ENCODE results near the gene OR13J1. TPM values are rescaled to one million over a fixed set of nuclear protein-coding genes. Genes with fewer than 3 reads are reported as not detected.
"Not testable (repeated sequence)": the region's sequence is repeated elsewhere in the genome, so short reads cannot be mapped to it uniquely, and the experiment has no call there.

The OR13J1 gene, protein sequence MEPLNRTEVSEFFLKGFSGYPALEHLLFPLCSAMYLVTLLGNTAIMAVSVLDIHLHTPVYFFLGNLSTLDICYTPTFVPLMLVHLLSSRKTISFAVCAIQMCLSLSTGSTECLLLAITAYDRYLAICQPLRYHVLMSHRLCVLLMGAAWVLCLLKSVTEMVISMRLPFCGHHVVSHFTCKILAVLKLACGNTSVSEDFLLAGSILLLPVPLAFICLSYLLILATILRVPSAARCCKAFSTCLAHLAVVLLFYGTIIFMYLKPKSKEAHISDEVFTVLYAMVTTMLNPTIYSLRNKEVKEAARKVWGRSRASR
- not detected for total RNA-seq

DNA sequence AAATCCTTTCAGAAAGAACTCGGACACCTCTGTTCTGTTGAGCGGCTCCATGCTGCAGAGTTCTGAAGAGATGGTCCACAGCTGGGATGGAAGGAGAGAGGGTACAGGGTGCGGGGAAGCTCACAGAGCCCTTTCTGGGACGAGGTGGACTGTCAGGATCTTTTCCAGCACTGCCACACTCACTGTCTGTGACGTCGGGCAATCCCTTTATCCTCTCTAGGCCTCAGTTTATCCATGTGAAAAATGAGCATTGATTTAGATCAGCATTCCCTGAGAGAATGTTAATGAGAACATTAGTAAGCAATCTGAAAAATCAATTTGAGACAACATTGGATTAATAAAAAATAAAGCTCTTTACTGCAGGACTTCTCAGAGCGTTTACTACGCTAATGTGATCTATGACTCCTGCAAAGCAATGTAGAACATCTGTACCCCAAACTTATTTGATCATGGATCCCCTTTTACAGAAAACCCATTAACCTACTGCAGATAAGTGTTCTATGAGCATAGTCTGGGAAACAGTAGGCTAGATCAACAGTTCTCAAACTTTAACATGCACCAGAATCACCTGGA lies at the start of gene OR13J1:
Gene OR13J1, minus strand, starts transcription at position 51 of the 573 bp plus-strand sequence. Its CDS starts 0 bp downstream, at position 51.
- no peak within 1 kb of the TSS for H3K4me3 ChIP-seq (ENCODE audit: low read length)
- peaks cover 5% of the 10 kb centered on the region for H3K27me3 ChIP-seq (ENCODE audit: insufficient read depth, low read length)
- H3K9me3 ChIP-seq (ENCODE audit: low read depth, low read length): no peaks in the 10 kb centered on the region
- H3K4me1 ChIP-seq (ENCODE audit: insufficient read depth, low read length): no peaks in the 10 kb centered on the region

DNA sequence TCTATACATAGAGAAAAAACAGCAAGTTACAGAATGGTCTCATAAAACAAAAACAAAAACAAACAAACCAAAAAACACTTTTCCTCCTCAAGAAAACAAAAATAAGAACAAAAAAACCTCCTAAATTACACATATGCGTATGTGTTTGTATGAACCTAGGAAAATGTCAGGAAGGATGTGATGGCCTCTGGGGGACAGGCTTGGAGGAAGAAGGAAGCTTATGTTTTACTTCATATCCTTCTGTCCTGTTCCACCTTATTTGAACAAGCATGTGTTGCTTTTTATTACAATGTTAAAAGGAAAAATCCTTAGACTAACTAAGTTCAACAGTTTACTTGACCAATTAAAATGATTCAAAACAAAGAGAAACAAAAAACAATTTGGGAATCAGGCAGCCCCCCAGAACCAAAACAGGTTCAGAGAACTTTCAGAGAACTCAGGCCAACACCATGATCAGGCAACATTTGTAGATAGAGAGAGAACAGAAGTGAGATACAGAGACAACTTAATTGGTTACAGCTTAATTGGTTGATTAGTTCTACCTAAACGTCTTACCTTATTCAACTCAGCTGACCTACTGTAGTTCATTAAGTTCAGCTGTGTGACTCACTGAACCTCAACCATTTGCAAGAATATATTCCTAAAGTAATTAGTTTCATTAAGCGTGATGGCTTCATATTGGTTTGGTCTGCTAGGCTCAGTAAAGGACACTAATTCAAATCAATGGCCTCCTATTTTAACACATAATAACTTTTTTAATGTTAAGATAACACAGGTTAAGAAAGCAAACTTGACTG lies 49.2 kb upstream of the OR13J1 start:
- Histone ChIP-seq H3K9me3 (ENCODE audit: low read depth, low read length) (no peaks in the 10 kb centered on the region), H3K27me3 (ENCODE audit: insufficient read depth, low read length) (no peaks in the 10 kb centered on the region), H3K4me3 (ENCODE audit: low read length) (no peak overlapping the region), H3K4me1 (ENCODE audit: insufficient read depth, low read length) (no peaks in the 10 kb centered on the region)

DNA sequence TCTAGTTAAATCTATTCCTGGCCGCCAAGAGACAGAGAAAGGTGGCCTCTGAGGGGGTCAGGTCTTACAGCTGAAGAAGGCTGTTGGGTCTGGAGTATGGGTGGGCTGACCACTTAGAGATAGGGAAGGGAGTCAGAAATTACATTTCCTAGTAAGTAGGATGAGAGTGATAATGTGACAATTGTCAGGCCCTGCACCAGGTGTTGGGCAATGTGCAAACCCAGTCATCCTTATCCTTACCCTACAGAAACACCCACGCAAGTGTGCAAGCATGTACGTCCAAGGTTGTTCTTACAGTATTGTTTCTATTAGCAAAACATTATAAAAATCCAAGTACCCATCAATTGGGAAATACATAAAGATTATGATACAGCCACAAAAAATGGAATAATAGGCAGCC lies 48.6 kb upstream of the OR13J1 start:
- Histone ChIP-seq H3K9me3 (ENCODE audit: low read depth, low read length) (no peaks in the 10 kb centered on the region), H3K4me3 (ENCODE audit: low read length) (no peak overlapping the region), H3K27me3 (ENCODE audit: insufficient read depth, low read length) (no peaks in the 10 kb centered on the region), H3K4me1 (ENCODE audit: insufficient read depth, low read length) (no peaks in the 10 kb centered on the region)

DNA sequence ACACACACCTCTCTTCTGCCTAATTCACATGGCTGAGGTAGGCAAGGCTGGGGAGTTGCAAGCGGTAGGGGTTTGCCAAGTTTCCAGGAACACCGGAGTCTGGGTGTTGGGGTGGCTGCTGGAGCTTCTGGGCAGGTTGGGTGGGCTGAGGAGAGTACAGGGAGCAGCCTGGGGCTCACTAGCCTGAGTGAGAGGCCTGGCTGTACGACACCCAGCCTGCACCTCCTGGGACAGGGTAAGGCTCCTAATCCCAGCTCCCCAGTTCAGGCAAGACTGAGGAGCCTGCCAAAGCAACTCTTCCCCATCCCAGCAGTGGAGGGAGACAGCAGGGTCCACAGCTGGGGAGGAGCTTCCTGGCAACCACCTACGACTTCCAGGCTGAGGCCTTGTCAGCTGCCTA lies 47.1 kb upstream of the OR13J1 start:
- H3K27me3 ChIP-seq (ENCODE audit: insufficient read depth, low read length): no peaks in the 10 kb centered on the region
- no peaks in the 10 kb centered on the region for H3K9me3 ChIP-seq (ENCODE audit: low read depth, low read length)
- H3K4me1 ChIP-seq (ENCODE audit: insufficient read depth, low read length): no peaks in the 10 kb centered on the region
- no peak overlapping the region for H3K4me3 ChIP-seq (ENCODE audit: low read length)

DNA sequence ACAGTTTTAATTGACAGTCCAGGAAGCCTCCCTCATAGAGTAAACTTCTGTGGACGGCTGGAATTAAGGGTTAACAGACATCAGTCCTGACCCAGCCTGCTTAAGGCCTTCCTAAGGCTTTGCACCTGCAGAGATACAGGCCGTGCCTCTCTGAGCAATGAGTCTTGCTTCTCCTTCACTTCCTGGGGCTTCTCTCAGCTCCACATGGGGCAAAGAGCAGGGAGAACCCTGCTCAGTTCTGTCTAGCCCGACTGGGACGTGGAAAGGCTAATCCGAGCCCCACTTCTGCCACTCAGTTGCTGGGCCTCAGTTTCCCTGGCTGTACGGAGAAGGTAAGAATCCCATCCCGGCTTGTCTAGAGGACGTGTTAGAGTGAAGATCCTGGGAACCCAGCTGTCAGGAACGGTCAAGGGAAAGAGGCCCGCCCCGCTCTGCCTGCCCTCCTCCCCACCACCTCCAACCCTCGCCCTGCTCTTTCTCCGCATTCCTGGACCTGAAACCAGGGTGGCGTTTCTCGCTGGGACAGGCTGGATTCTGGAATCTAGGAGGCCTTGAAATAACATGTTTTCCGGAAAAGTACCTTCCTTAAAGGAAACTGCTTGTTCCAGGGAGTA lies 45.6 kb upstream of the OR13J1 start:
- H3K9me3 ChIP-seq (ENCODE audit: low read depth, low read length): no peaks in the 10 kb centered on the region
- no peak overlapping the region for H3K4me3 ChIP-seq (ENCODE audit: low read length)
- H3K27me3 ChIP-seq (ENCODE audit: insufficient read depth, low read length): no peaks in the 10 kb centered on the region
- H3K4me1 ChIP-seq (ENCODE audit: insufficient read depth, low read length): peaks cover 10% of the 10 kb centered on the region

DNA sequence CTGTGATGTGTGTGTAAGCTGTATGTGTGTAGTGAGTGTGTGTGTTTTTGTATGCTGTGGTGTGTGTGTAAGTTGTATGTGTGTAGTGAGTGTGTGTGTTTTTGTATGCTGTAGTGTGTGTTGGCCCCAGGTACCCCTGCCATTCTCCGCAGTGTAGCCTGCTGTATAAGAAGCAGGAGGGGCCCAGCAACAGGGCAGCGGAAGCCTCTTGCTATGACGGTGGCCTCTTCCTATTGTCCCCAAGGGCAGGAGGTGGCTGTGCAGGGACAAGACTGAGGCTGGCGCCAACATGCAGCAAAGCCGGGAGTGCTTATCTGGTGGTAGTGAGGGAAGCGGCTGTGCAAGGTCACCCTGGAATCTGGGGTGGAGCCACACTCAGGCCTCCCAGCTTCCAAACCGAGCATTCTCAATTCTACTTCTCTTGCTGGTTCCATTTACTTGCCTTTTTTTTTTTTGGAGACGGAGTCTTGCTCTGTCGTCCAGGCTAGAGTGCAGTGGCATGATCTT lies 44.2 kb upstream of the OR13J1 start:
- Histone ChIP-seq H3K4me1 (ENCODE audit: insufficient read depth, low read length) (peaks cover 24% of the 10 kb centered on the region), H3K27me3 (ENCODE audit: insufficient read depth, low read length) (no peaks in the 10 kb centered on the region), H3K9me3 (ENCODE audit: low read depth, low read length) (no peaks in the 10 kb centered on the region), H3K4me3 (ENCODE audit: low read length) (no peak overlapping the region)

DNA sequence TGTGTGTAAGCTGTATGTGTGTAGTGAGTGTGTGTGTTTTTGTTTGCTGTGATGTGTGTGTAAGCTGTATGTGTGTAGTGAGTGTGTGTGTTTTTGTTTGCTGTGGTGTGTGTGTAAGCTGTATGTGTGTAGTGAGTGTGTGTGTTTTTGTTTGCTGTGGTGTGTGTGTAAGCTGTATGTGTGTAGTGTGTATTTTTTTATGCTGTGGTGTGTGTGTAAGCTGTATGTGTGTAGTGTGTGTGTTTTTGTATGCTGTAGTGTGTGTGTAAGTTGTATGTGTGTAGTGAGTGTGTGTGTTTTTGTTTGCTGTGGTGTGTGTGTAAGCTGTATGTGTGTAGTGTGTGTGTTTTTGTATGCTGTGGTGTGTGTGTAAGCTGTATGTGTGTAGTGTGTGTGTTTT lies 43.2 kb upstream of the OR13J1 start:
- not testable (repeated sequence) for H3K4me3 ChIP-seq (ENCODE audit: low read length); H3K27me3 ChIP-seq (ENCODE audit: insufficient read depth, low read length); H3K9me3 ChIP-seq (ENCODE audit: low read depth, low read length)
- peaks cover 33% of the 10 kb centered on the region for H3K4me1 ChIP-seq (ENCODE audit: insufficient read depth, low read length)

DNA sequence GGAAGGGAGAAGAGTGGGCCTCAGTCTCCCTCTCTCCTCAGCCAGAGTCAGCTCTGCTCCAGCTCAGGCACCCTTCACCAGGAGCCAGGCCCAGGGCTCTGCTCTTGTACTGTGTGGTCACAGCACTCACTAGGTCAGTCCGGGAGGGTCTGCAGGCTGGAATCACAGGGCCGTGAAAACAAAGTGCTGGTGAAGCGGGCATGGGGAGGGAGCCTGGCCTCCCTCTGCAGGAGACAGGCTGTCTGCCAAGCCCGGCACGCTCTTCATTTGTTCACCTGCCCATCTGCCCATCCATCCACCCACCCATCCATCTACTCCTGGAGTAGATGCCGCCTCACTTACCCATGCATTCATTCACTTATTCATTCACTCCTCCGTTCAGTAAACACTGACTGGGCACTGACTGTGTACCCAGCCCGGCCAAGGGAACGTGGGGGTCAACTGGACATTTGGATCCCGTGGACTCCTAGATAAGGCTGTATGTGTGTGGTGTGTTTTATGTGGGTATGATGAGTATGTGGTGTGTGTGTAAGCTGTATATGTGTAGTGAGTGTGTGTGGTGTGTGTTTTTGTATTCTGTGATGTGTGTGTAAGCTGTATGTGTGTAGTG lies 42.7 kb upstream of the OR13J1 start:
- H3K27me3 ChIP-seq (ENCODE audit: insufficient read depth, low read length): no peaks in the 10 kb centered on the region
- no peaks in the 10 kb centered on the region for H3K9me3 ChIP-seq (ENCODE audit: low read depth, low read length)
- H3K4me1 ChIP-seq (ENCODE audit: insufficient read depth, low read length): peaks cover 39% of the 10 kb centered on the region
- no peak overlapping the region for H3K4me3 ChIP-seq (ENCODE audit: low read length)

DNA sequence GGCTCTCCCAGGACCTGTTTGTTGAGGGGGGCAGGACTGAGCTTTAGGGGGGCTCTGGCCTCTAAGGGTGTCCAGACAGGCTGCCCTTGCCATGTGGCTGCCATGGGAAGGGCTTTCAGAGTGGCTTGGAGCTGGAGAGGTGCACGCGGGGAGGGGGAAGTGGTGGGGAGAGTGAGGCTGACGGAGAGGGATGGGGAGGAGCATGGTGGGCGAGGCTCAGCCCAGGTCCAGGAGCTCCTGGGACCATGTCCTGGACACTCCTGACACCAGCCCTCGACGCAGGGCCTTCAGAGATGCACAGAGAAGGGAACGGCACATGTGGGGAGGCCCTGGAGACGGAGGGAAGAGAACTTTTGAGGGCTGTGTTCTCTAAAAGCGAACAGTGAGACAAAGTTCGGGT lies 41.5 kb upstream of the OR13J1 start:
- peaks cover 46% of the 10 kb centered on the region for H3K4me1 ChIP-seq (ENCODE audit: insufficient read depth, low read length)
- no peaks in the 10 kb centered on the region for H3K27me3 ChIP-seq (ENCODE audit: insufficient read depth, low read length)
- H3K9me3 ChIP-seq (ENCODE audit: low read depth, low read length): no peaks in the 10 kb centered on the region
- H3K4me3 ChIP-seq (ENCODE audit: low read length): no peak overlapping the region

DNA sequence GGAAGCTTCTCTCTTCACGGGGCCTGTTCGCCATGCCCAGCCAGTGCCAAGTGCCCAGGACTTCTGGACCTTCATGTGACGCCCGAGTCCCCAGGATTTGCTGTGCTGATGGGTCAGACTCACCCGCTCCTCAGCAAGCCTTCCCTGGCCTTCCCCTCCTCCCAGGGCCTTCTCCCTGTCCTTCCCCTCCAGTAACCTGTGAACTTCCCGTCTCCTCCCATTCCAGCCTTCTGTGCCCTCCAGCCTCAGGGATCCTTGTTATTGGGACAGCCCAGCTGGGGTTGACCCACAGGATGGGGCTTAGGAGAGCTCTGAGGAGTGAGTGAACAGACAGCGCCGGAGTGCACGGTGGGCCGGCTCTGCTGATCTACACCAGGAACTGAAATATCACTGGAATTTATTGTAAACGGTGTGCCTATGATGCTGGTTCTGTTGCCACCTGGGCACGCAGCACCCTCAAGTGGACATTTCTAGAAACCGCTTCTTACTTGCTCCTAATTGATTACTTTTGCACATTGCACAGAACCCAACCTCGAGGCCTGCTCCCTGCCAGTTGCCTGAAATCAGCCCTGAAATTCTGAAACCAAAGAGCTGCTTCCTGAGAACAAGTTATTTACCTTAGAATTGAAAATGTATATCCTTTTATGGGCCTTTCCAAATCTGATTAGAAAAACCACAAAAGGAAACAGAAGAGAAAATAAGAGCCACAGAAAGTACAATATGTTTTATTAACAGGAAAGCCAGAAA lies 40.6 kb upstream of the OR13J1 start:
- Histone ChIP-seq H3K9me3 (ENCODE audit: low read depth, low read length) (no peaks in the 10 kb centered on the region), H3K4me3 (ENCODE audit: low read length) (no peak overlapping the region), H3K27me3 (ENCODE audit: insufficient read depth, low read length) (no peaks in the 10 kb centered on the region), H3K4me1 (ENCODE audit: insufficient read depth, low read length) (peaks cover 46% of the 10 kb centered on the region)

DNA sequence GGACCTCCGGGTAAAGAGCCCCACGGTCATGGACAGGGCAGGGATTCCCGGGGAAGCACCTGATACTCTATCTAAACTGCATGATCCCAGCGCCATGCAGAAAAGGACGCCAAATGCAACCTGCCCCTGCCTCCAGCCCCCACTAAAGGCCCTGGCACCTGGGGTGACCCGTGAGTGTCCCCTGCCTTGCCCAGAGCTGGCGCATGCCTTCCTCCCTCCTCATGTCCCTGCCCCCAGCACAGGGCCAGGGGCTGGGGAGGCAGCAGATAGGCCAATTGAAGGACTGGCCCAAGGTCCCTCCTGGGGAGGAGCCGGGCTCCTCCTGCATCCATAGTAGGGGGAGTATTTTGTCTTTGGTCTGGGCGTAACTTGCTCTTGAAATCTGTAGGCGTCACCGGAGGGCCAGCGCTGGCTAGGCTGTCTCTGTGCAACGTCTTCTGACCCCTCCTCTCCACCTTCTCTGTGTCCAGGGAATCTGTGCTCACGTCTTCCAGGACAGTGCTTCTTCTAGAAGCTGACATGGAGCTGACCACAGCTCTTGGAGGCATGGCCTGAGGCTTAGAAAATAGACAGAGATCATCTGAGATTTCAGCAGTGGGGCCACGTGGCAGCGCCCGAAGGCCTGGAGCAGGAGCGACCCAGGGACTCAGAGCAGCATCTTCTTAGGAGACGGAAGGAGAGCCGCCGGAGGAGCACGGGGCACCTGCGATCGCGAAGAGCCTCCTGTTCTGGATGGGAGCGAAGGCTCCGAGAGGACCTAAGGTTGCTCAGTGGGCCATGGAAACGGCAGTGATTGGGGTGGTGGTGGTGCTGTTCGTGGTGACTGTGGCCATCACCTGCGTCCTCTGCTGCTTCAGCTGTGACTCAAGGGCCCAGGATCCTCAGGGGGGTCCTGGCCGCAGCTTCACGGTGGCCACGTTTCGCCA lies 39.7 kb upstream of the OR13J1 start:
- Histone ChIP-seq H3K27me3 (ENCODE audit: insufficient read depth, low read length) (no peaks in the 10 kb centered on the region), H3K9me3 (ENCODE audit: low read depth, low read length) (no peaks in the 10 kb centered on the region), H3K4me1 (ENCODE audit: insufficient read depth, low read length) (peaks cover 46% of the 10 kb centered on the region), H3K4me3 (ENCODE audit: low read length) (no peak overlapping the region)

DNA sequence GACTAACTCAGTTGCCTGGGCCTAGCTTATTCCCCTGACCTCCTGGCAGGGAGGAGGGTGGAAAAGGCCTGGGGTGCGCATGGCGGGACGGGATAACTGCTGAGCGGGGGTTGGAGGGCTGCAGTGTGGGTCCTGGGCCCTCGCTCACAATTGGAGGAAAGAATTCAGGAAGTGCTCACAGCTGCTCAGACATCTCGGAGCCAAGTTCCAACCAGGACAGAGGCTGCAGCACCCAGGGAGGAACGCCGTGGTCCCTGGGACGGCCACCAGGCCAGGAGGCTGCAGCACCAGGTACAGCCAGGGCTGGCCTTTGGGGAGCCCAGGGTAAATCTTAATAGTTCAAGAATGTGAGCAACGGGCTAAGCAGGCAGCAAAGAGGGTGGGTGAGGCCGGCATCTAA lies 39.1 kb upstream of the OR13J1 start, which contains the start of gene SPAAR:
Gene SPAAR, plus strand, starts transcription at position 217 of the 400 bp plus-strand sequence. CDS start 974 bp downstream, outside the sequence.
- no peaks in the 10 kb centered on the region for H3K27me3 ChIP-seq (ENCODE audit: insufficient read depth, low read length)
- H3K4me3 ChIP-seq (ENCODE audit: low read length): no peak within 1 kb of the TSS
- H3K4me1 ChIP-seq (ENCODE audit: insufficient read depth, low read length): peaks cover 46% of the 10 kb centered on the region
- H3K9me3 ChIP-seq (ENCODE audit: low read depth, low read length): no peaks in the 10 kb centered on the region

DNA sequence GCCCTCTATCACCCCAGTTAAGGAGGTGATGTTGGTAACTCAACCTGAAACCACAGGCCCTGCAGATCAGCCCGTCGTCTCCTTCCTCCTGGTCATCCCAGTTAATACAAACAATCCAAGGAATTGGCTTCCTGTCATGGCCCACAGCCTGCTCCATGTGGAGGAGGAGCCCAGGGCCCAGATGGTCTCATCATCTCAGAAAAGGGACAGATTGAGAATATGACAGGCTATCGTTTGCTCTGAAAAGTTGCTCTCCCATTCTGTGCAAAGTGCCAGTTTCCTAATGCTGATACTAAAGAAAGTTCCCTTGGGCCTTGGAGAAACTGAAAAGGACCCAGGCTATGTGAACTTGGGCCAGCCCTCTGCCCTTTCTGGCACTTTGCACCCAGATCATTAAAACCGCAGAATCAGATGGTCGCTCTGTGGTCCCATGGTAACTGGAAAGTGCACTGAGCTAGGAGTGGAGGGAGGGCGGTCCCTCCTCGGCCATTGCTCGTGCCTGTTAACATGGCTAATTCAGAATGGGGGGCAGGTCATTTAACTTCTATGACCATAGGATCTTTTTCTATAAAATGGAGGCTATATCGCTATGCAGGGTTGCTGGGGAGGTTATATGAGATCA lies 38.4 kb upstream of the OR13J1 start:
- no peaks in the 10 kb centered on the region for H3K9me3 ChIP-seq (ENCODE audit: low read depth, low read length)
- no peaks in the 10 kb centered on the region for H3K27me3 ChIP-seq (ENCODE audit: insufficient read depth, low read length)
- H3K4me1 ChIP-seq (ENCODE audit: insufficient read depth, low read length): peaks cover 46% of the 10 kb centered on the region
- no peak overlapping the region for H3K4me3 ChIP-seq (ENCODE audit: low read length)

Data from mononuclear cell (primary cell).